Hepatocyte (in vitro differentiated cells): ENCODE measurements around the gene CNDP1. TPM values are rescaled to one million over a fixed set of nuclear protein-coding genes. Genes with fewer than 3 reads are reported as not detected.
"Not testable (repeated sequence)": the region's sequence is repeated elsewhere in the genome, so short reads cannot be mapped to it uniquely, and the experiment has no call there.

Source experiments
- DNase-seq: peaks from one replicate; pipeline ENCODE4 v3.0.0-alpha.2; 2016; ENCODE audit warnings: low spot score
- H2AFZ ChIP-seq: fragments of 200-600 bp; sonication (generic); 2 replicates; pipeline ENCODE4 v1.6.0; 2016; ENCODE audit warnings: antibody characterized with exemption, mild to moderate bottlenecking
- H3K27ac ChIP-seq: fragments of 200-600 bp; sonication (generic); 2 replicates; pipeline ENCODE4 v1.5.1; 2016; ENCODE audit warnings: mild to moderate bottlenecking
- H3K27me3 ChIP-seq: fragments of 200-600 bp; sonication (generic); 2 replicates; pipeline ENCODE4 v1.6.1; 2016
- H3K36me3 ChIP-seq: fragments of 200-600 bp; sonication (generic); replicated peaks from 2 replicates; pipeline ENCODE4 v1.5.1; 2016; ENCODE audit warnings: low read depth; ENCODE audit not compliant: insufficient read depth
- H3K4me1 ChIP-seq: fragments of 200-600 bp; sonication (generic); 2 replicates; pipeline ENCODE4 v1.5.1; 2016; ENCODE audit warnings: mild to moderate bottlenecking, moderate library complexity; ENCODE audit not compliant: insufficient read depth
- H3K4me2 ChIP-seq: fragments of 200-600 bp; sonication (generic); 2 replicates; pipeline ENCODE4 v1.6.0; 2016
- H3K4me3 ChIP-seq: fragments of 200-600 bp; sonication (generic); 2 replicates; pipeline ENCODE4 v1.5.1; 2016; ENCODE audit warnings: mild to moderate bottlenecking
- H3K79me2 ChIP-seq: fragments of 200-600 bp; sonication (generic); 2 replicates; pipeline ENCODE4 v1.6.0; 2017; ENCODE audit warnings: mild to moderate bottlenecking
- H3K9me2 ChIP-seq: fragments of 200-600 bp; sonication (generic); replicated peaks from 2 replicates; pipeline ENCODE4 v1.6.0; 2017; ENCODE audit warnings: mild to moderate bottlenecking; ENCODE audit not compliant: insufficient read depth
- H3K9me3 ChIP-seq: fragments of 200-600 bp; sonication (generic); 2 replicates; pipeline ENCODE4 v1.5.1; 2016; ENCODE audit warnings: low read depth, mild to moderate bottlenecking
- H4K20me1 ChIP-seq: fragments of 200-600 bp; sonication (generic); 2 replicates; pipeline ENCODE4 v1.6.0; 2016; ENCODE audit warnings: mild to moderate bottlenecking; ENCODE audit not compliant: insufficient read depth, poor library complexity, severe bottlenecking
- CTCF ChIP-seq: fragments of 200-600 bp; sonication (generic); IDR thresholded peaks from 2 replicates; pipeline ENCODE4 v1.5.1; 2016; ENCODE audit warnings: antibody characterized with exemption, mild to moderate bottlenecking; ENCODE audit not compliant: poor library complexity
- EZH2 ChIP-seq: fragments of 200-600 bp; sonication (generic); IDR thresholded peaks from 2 replicates; pipeline ENCODE4 v1.6.1; 2016; ENCODE audit warnings: antibody characterized with exemption, mild to moderate bottlenecking, borderline replicate concordance
- EZH2phosphoT487 ChIP-seq: fragments of 200-600 bp; sonication (generic); IDR thresholded peaks from one replicate; pipeline ENCODE4 v1.6.1; 2018; ENCODE audit warnings: antibody characterized with exemption, mild to moderate bottlenecking, low read depth, moderate library complexity; ENCODE audit not compliant: unreplicated experiment, severe bottlenecking
- WGBS: methylation state at CpG from one replicate; pipeline ENCODE4 v1.1.6; 2016; ENCODE audit warnings: low lambda C conversion rate; ENCODE audit errors: missing lambda C conversion rate; 5-methylcytosine and 5-hydroxymethylcytosine counted together
- polyA plus RNA-seq: library from polyadenylated mRNA; unstranded; fragments of >200 nt; fragmentation: Nextera tagmentation; extraction: Ambion mirVana; gene quantifications from 2 replicates; pipeline ENCODE4 v1.2.1, GENCODE V29; 2016
- total RNA-seq: library from RNA; depleted of rRNA; stranded (reverse); fragments of >200 nt; gene quantifications from 2 replicates; pipeline ENCODE4 v1.2.3, GENCODE V29; 2014

Gene CNDP1
- total and polyA plus RNA-seq, 2 experiments from 2014 or later: 0.74 TPM; not detected in 1

- H3K27me3 ChIP-seq: no peaks in the 10 kb centered on the region
- H3K9me2 ChIP-seq: no peaks in the 10 kb centered on the region
- peaks cover 24% of the 10 kb centered on the region for H3K4me1 ChIP-seq
- no peaks in the 10 kb centered on the region for H4K20me1 ChIP-seq
- no peaks in the 10 kb centered on the region for H3K9me3 ChIP-seq
- H3K79me2 ChIP-seq: no peaks in the 10 kb centered on the region
- H3K4me2 ChIP-seq: no peak overlapping the region
- no peak overlapping the region for H2AFZ ChIP-seq
- WGBS: 46% methylated on average over 4 of the region's 4 CpGs
- H3K27ac ChIP-seq: no peak overlapping the region
- H3K36me3 ChIP-seq: no peaks in the 10 kb centered on the region
- no peak for DNase-seq
- TF ChIP-seq CTCF (no peak), EZH2 (no peak), EZH2phosphoT487 (no peak)
- no peak overlapping the region for H3K4me3 ChIP-seq
Observed at GRCh38 chr18:74562131-74562730, 27.9 kb downstream of the CNDP1 start.

- DNase-seq: no peak
- no peak overlapping the region for H3K4me3 ChIP-seq
- peaks cover 24% of the 10 kb centered on the region for H3K4me1 ChIP-seq
- H3K9me2 ChIP-seq: no peaks in the 10 kb centered on the region
- 71% methylated on average over 4 of the region's 4 CpGs for WGBS
- no peaks in the 10 kb centered on the region for H3K79me2 ChIP-seq
- no peak overlapping the region for H2AFZ ChIP-seq
- no peak overlapping the region for H3K4me2 ChIP-seq
- TF ChIP-seq EZH2phosphoT487 (no peak), CTCF (no peak), EZH2 (no peak)
- H3K36me3 ChIP-seq: no peaks in the 10 kb centered on the region
- no peaks in the 10 kb centered on the region for H4K20me1 ChIP-seq
- no peak overlapping the region for H3K27ac ChIP-seq
- no peaks in the 10 kb centered on the region for H3K27me3 ChIP-seq
- H3K9me3 ChIP-seq: no peaks in the 10 kb centered on the region
Observed at GRCh38 chr18:74562775-74563174, 28.5 kb downstream of the CNDP1 start.

- Histone ChIP-seq H3K27me3 (no peaks in the 10 kb centered on the region), H3K36me3 (no peaks in the 10 kb centered on the region), H3K27ac (peak overlapping the region; percentile 2), H2AFZ (no peak overlapping the region), H3K4me3 (no peak overlapping the region), H3K79me2 (no peaks in the 10 kb centered on the region), H4K20me1 (no peaks in the 10 kb centered on the region), H3K4me2 (no peak overlapping the region), H3K9me2 (no peaks in the 10 kb centered on the region), H3K4me1 (peaks cover 24% of the 10 kb centered on the region), H3K9me3 (no peaks in the 10 kb centered on the region)
- WGBS: 29% methylated on average over 3 of the region's 3 CpGs
- TF ChIP-seq CTCF (no peak), EZH2phosphoT487 (no peak), EZH2 (no peak)
- no peak for DNase-seq
Observed at GRCh38 chr18:74563999-74564398, 29.7 kb downstream of the CNDP1 start.

- not testable (repeated sequence) for H3K36me3 ChIP-seq, H4K20me1 ChIP-seq, H3K9me2 ChIP-seq, H3K9me3 ChIP-seq, H2AFZ ChIP-seq, H3K4me3 ChIP-seq, DNase-seq, H3K79me2 ChIP-seq, H3K27me3 ChIP-seq
- peak overlapping the region; percentile 16 for H3K4me2 ChIP-seq
- WGBS: 100% methylated on average over 1 of the region's 1 CpG
- peaks cover 24% of the 10 kb centered on the region for H3K4me1 ChIP-seq
- peak overlapping the region; percentile 2 for H3K27ac ChIP-seq
Observed at GRCh38 chr18:74565164-74565563, 30.9 kb downstream of the CNDP1 start.

- H3K4me1 ChIP-seq: peaks cover 24% of the 10 kb centered on the region
- H4K20me1 ChIP-seq, H3K27ac ChIP-seq, H2AFZ ChIP-seq, H3K79me2 ChIP-seq, H3K9me3 ChIP-seq, H3K27me3 ChIP-seq, H3K4me3 ChIP-seq, H3K36me3 ChIP-seq, H3K9me2 ChIP-seq, DNase-seq, H3K4me2 ChIP-seq: not testable (repeated sequence)
- WGBS: 79% methylated on average over 3 of the region's 3 CpGs
Observed at GRCh38 chr18:74565993-74566392, 31.7 kb downstream of the CNDP1 start.
